Smooth muscle cell (in vitro differentiated cells): ENCODE measurements around the gene TBC1D22A. TPM values are rescaled to one million over a fixed set of nuclear protein-coding genes. Genes with fewer than 3 reads are reported as not detected.

Experiments used
- DNase-seq: peaks from one replicate; lab custom pipeline; 2025; ENCODE audit not compliant: unreplicated experiment; lab: John Stamatoyannopoulos, UW
- H2AFZ ChIP-seq: fragments of 200-600 bp; sonication (generic); 2 replicates; pipeline ENCODE4 v1.6.0; 2016; ENCODE audit warnings: antibody characterized with exemption, low read depth, mild to moderate bottlenecking
- H3F3A ChIP-seq: fragments of 200-600 bp; sonication (generic); 2 replicates; pipeline ENCODE4 v1.6.0; 2017; ENCODE audit warnings: antibody characterized with exemption, low read depth
- H3K27ac ChIP-seq: fragments of 200-600 bp; sonication (generic); 2 replicates; pipeline ENCODE4 v1.5.1; 2016; ENCODE audit warnings: low read depth, mild to moderate bottlenecking
- H3K27me3 ChIP-seq: fragments of 200-600 bp; sonication (generic); 2 replicates; pipeline ENCODE4 v1.6.1; 2016; ENCODE audit warnings: low read depth, mild to moderate bottlenecking
- H3K36me3 ChIP-seq: fragments of 200-600 bp; sonication (generic); 2 replicates; pipeline ENCODE4 v1.5.1; 2016; ENCODE audit warnings: low read depth
- H3K4me1 ChIP-seq: fragments of 200-600 bp; sonication (generic); 2 replicates; pipeline ENCODE4 v1.5.1; 2016; ENCODE audit warnings: low read depth
- H3K4me2 ChIP-seq: fragments of 200-600 bp; sonication (generic); 2 replicates; pipeline ENCODE4 v1.6.0; 2016; ENCODE audit warnings: mild to moderate bottlenecking
- H3K4me3 ChIP-seq: fragments of 200-600 bp; sonication (generic); 2 replicates; pipeline ENCODE4 v1.5.1; 2016; ENCODE audit warnings: mild to moderate bottlenecking
- H3K79me2 ChIP-seq: fragments of 200-600 bp; sonication (generic); 2 replicates; pipeline ENCODE4 v1.6.0; 2016; ENCODE audit warnings: low read depth, mild to moderate bottlenecking
- H3K9ac ChIP-seq: fragments of 200-600 bp; sonication (generic); 2 replicates; pipeline ENCODE4 v1.6.0; 2016; ENCODE audit warnings: low read depth
- H3K9me3 ChIP-seq: fragments of 200-600 bp; sonication (generic); replicated peaks from 2 replicates; pipeline ENCODE4 v1.5.1; 2016; ENCODE audit warnings: low read depth
- H4K20me1 ChIP-seq: fragments of 200-600 bp; sonication (generic); 2 replicates; pipeline ENCODE4 v1.6.0; 2016; ENCODE audit warnings: low read depth
- WGBS: methylation state at CpG from one replicate; pipeline ENCODE4 v1.1.7; 2016; ENCODE audit warnings: low lambda C conversion rate; 5-methylcytosine and 5-hydroxymethylcytosine counted together
- polyA plus RNA-seq: library from polyadenylated mRNA; unstranded; fragments of >200 nt; fragmentation: Nextera tagmentation; extraction: Ambion mirVana; gene quantifications from 2 replicates; pipeline ENCODE4 v1.2.1, GENCODE V29; 2016
- total RNA-seq: library from RNA; depleted of rRNA; stranded (reverse); fragments of >200 nt; gene quantifications from 2 replicates; pipeline ENCODE4 v1.2.3, GENCODE V29; 2014
- TF ChIP-seq, protein P1 (sequence below): fragments of 200-600 bp; sonication (generic); IDR thresholded peaks from 2 replicates; pipeline ENCODE4 v1.5.1; 2017; ENCODE audit warnings: borderline replicate concordance, mild to moderate bottlenecking, antibody characterized with exemption; ENCODE audit not compliant: insufficient read depth, poor library complexity, severe bottlenecking

Gene TBC1D22A
- total and polyA plus RNA-seq, 2 experiments from 2014 or later, result 12.5 to 14.4 TPM

DNA sequence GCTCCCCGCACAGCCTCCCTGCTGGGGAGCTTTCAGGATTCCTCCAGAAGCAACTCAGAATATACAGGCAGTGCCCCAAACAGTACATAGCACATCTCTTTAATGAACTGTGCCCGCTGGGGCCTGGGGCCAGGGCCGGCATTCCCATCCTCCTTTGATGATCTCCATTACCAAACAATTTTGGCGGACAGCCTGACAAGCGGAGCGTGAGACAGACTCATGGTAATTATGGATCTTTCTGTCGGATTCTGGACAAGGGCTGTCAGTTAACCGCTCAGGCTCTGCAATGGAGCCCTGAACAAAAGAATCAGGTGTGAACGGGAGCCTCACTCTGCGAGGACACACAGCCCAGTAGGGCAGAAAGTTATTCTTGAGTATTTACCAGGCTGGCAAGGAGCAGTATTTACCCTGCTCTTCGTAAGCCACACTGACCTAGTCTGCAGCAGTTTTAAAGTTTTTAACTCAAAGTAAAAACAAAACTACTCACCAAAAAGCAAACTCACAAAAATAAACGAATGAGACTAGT lies 174.0 kb downstream of the TBC1D22A start:
- no peak overlapping the region for H3K4me3 ChIP-seq
- no peak overlapping the region for H3K4me2 ChIP-seq
- TF ChIP-seq, protein P1, sequence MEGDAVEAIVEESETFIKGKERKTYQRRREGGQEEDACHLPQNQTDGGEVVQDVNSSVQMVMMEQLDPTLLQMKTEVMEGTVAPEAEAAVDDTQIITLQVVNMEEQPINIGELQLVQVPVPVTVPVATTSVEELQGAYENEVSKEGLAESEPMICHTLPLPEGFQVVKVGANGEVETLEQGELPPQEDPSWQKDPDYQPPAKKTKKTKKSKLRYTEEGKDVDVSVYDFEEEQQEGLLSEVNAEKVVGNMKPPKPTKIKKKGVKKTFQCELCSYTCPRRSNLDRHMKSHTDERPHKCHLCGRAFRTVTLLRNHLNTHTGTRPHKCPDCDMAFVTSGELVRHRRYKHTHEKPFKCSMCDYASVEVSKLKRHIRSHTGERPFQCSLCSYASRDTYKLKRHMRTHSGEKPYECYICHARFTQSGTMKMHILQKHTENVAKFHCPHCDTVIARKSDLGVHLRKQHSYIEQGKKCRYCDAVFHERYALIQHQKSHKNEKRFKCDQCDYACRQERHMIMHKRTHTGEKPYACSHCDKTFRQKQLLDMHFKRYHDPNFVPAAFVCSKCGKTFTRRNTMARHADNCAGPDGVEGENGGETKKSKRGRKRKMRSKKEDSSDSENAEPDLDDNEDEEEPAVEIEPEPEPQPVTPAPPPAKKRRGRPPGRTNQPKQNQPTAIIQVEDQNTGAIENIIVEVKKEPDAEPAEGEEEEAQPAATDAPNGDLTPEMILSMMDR, result no peak
- no peaks in the 10 kb centered on the region for H3K9me3 ChIP-seq
- peaks cover 6% of the 10 kb centered on the region for H3F3A ChIP-seq
- DNase-seq, result no peak
- H2AFZ ChIP-seq, result no peak overlapping the region
- H3K79me2 ChIP-seq, result no peaks in the 10 kb centered on the region
- H3K9ac ChIP-seq, result no peak overlapping the region
- no peaks in the 10 kb centered on the region for H3K4me1 ChIP-seq
- WGBS, result 87% methylated on average over 12 of the region's 12 CpGs
- peak overlapping the region; percentile 16 for H3K27ac ChIP-seq
- peaks cover 4% of the 10 kb centered on the region for H3K36me3 ChIP-seq
- no peaks in the 10 kb centered on the region for H4K20me1 ChIP-seq
- no peaks in the 10 kb centered on the region for H3K27me3 ChIP-seq

DNA sequence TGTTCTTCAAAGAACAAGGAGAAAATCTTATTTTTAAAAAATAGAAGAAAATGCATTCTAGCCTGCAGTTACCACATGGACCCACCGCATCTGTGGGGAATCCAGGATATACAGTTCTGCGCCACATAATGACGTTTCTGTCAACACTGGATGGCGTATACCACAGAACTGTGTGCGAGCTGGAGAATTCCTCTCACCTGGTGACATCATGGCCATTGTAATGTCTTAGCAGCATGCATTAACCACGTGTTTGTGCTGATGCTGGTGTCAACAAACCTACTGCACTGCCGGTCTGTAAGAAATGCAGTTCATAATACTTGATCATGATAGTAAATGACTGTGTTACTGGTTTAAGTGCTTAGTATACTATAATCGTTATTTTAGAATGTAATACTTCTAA lies 174.7 kb downstream of the TBC1D22A start:
- Histone ChIP-seq H3K9me3 (no peaks in the 10 kb centered on the region), H4K20me1 (no peaks in the 10 kb centered on the region), H3K4me2 (no peak overlapping the region), H3K27ac (no peak overlapping the region), H2AFZ (no peak overlapping the region), H3K79me2 (no peaks in the 10 kb centered on the region), H3K9ac (no peak overlapping the region), H3F3A (peaks cover 6% of the 10 kb centered on the region), H3K27me3 (no peaks in the 10 kb centered on the region), H3K36me3 (peaks cover 4% of the 10 kb centered on the region), H3K4me1 (no peaks in the 10 kb centered on the region), H3K4me3 (no peak overlapping the region)
- WGBS, result 86% methylated on average over 8 of the region's 8 CpGs
- no peak for DNase-seq
- TF ChIP-seq, protein P1, result no peak

DNA sequence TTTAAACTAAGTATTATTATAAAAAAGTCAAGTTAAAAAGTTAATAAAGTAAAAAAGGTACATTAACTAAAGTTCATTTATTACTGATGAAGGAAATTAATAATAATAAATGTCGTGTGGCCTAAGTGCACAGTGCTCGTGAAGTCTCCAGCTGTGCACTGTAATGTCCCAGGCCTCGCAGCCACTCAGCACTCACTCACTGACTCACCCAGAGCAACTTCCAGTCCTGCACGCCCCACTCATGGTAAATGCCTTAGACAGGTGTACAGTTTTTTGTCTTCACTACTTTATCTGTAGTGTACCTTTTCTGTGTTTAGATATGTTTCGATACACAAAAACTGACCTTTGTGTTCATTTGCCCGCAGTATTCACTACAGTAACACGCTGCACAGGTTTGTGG lies 175.5 kb downstream of the TBC1D22A start:
- H3K27me3 ChIP-seq, result no peaks in the 10 kb centered on the region
- H3K36me3 ChIP-seq, result peaks cover 4% of the 10 kb centered on the region
- no peaks in the 10 kb centered on the region for H4K20me1 ChIP-seq
- no peak overlapping the region for H3K4me2 ChIP-seq
- H3K27ac ChIP-seq, result no peak overlapping the region
- no peaks in the 10 kb centered on the region for H3K79me2 ChIP-seq
- no peak overlapping the region for H3K4me3 ChIP-seq
- H3K9ac ChIP-seq, result no peak overlapping the region
- H2AFZ ChIP-seq, result no peak overlapping the region
- H3K4me1 ChIP-seq, result no peaks in the 10 kb centered on the region
- H3K9me3 ChIP-seq, result no peaks in the 10 kb centered on the region
- TF ChIP-seq, protein P1, result no peak
- H3F3A ChIP-seq, result peaks cover 6% of the 10 kb centered on the region
- no peak for DNase-seq
- 93% methylated on average over 7 of the region's 7 CpGs for WGBS
